Peyer's patch (tissue), 4 donors: ENCODE data around the gene RNU11.

Experiments
- POLR2A ChIP-seq, 2 donors: fragments of 450-650 bp; IDR thresholded peaks; one replicate each; pipeline ENCODE4 v1.5.1; 2017; ENCODE audit warnings: antibody characterized with exemption in 2 of 2, mild to moderate bottlenecking in 2 of 2, moderate library complexity in 2 of 2
- TF ChIP-seq, protein P1 (sequence below), 6 experiments: fragments of 450-650 bp in 4 of 6; fragments of 200-600 bp in 2 of 6; sonication (generic) in 1 of 6; IDR thresholded peaks; one replicate each; pipeline ENCODE4 v1.5.1; 2017 to 2019; ENCODE audit warnings: antibody characterized with exemption in 6 of 6, mild to moderate bottlenecking in 3 of 6, moderate library complexity in 1 of 6

DNA sequence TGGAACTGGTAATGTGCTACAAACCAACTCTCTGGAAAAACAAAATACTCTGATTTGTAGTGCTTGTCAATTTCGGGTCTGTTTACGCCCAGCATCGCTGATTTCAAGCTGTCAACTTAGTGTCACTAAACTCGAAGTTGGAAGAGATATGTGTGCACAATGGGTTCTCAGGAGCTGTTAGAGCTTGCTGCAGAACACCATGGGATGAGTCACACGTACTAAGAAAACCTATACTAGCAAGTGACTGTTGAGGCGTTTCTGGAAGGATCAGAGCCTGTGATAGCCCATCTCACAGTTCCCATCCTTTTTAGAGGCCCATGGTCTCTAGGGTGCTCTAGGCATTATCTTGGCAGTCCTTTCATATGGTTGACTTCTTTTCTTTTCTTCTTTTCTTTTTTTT lies 34.4 kb downstream of the RNU11 start:
- TF ChIP-seq, protein P1, sequence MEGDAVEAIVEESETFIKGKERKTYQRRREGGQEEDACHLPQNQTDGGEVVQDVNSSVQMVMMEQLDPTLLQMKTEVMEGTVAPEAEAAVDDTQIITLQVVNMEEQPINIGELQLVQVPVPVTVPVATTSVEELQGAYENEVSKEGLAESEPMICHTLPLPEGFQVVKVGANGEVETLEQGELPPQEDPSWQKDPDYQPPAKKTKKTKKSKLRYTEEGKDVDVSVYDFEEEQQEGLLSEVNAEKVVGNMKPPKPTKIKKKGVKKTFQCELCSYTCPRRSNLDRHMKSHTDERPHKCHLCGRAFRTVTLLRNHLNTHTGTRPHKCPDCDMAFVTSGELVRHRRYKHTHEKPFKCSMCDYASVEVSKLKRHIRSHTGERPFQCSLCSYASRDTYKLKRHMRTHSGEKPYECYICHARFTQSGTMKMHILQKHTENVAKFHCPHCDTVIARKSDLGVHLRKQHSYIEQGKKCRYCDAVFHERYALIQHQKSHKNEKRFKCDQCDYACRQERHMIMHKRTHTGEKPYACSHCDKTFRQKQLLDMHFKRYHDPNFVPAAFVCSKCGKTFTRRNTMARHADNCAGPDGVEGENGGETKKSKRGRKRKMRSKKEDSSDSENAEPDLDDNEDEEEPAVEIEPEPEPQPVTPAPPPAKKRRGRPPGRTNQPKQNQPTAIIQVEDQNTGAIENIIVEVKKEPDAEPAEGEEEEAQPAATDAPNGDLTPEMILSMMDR (IDR thresholded peaks at IDR 0.05), result no peak
- TF ChIP-seq POLR2A (IDR thresholded peaks at IDR 0.05), result no peak
